Heart left ventricle (tissue), 13 donors: ENCODE data around the gene MYB.

Experiments
- POLR2A ChIP-seq, 2 donors: fragments of 450-650 bp; IDR thresholded peaks; one replicate each; pipeline ENCODE4 v1.6.1; 2017; ENCODE audit warnings: antibody characterized with exemption in 2 of 2, mild to moderate bottlenecking in 2 of 2, moderate library complexity in 2 of 2
- TF ChIP-seq, protein P1 (sequence below), 12 donors: fragments of 200-600 bp; sonication (generic) in 4 of 12; IDR thresholded peaks; one replicate each; pipeline versions ENCODE4 v1.5.0 to v1.8.0; 2018 to 2022; ENCODE audit warnings: antibody characterized with exemption in 12 of 12, mild to moderate bottlenecking in 5 of 12
- donor health status: ischemic (EF 13 %, LVEDD 7.1; RV severe dilation, severe dysfunction).
- donor health status: DM: no; HTN: yes; CAD: no.
- donor health status: DM: no; HTN: no; CAD: no.
- donor health status: ischemic (EF 25% LVEDD 6.9; RV normal size, moderate dysfunction).
- donor health status: ischemic (EF 25% LVEDD 5.7; RV mildly dilated, moderate dysfunction).
- donor health status: ischemic (EF 35%, LVEDD 5.7; RV mildly dilated, moderate dysfunction).
- donor health status: nonischemic (EF 11% LVEDD 7.7; RV severe dilation, severe dysfunction).
- donor health status: DM: yes; HTN: yes; CAD: no.
- donor health status: PGD.
- donor health status: ischemic (EF 29% LVEDD 5.4; RV normal size, mild dysfunction).
- donor health status: nonischemic (EF 23%, LVEDD 6.1; RV moderate dilation, normal function).

DNA sequence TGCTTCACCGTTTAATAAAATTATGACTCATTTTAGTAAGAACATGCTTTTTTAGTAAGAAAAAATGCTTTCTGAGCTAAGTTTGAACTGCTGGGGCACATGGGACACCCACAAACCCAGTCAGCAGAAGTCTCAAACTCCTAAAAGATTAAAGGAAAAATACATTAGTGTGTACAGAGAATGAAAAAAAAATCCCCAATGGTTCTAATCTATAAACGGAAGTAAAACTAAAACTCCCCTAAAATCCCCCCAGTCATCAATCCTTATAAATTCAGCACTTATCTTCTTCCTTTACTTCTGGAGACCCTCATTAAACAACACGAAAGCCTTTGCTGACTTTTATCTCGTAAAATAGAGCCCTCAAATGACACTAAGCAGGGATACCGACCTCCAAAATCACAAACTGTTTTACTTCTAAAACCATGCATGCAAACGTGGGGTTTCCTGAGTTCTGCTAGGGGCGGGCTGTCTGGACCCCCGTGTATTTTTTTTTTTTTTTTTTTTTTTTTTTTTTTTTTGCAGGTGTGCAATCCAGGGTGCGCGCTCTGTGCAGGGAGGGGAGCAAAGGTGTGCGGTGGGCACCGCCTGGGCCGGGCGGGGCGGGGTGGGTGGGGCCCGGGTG lies 1.1 kb upstream of the MYB start:
- TF ChIP-seq POLR2A (IDR thresholded peaks at IDR 0.05), result no peak
- TF ChIP-seq, protein P1, sequence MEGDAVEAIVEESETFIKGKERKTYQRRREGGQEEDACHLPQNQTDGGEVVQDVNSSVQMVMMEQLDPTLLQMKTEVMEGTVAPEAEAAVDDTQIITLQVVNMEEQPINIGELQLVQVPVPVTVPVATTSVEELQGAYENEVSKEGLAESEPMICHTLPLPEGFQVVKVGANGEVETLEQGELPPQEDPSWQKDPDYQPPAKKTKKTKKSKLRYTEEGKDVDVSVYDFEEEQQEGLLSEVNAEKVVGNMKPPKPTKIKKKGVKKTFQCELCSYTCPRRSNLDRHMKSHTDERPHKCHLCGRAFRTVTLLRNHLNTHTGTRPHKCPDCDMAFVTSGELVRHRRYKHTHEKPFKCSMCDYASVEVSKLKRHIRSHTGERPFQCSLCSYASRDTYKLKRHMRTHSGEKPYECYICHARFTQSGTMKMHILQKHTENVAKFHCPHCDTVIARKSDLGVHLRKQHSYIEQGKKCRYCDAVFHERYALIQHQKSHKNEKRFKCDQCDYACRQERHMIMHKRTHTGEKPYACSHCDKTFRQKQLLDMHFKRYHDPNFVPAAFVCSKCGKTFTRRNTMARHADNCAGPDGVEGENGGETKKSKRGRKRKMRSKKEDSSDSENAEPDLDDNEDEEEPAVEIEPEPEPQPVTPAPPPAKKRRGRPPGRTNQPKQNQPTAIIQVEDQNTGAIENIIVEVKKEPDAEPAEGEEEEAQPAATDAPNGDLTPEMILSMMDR (IDR thresholded peaks at IDR 0.05), result no peak
